ENCODE data around the gene TMEM52B.

The TMEM52B gene

GRCh38 chr12:10151621-10152020 lies 27.2 kb upstream of the TMEM52B start:
- H3K9ac ChIP-seq (ENCODE audit: low read length), result no peak overlapping the region
- H3K9me2 ChIP-seq (replicated peaks; ENCODE audit: insufficient read depth, low read length), result no peaks in the 10 kb centered on the region
- H3K27ac ChIP-seq (ENCODE audit: low read length), result no peak overlapping the region
- H3K4me2 ChIP-seq (ENCODE audit: low read depth, low read length), result no peak overlapping the region
- no peaks in the 10 kb centered on the region for H4K20me1 ChIP-seq (ENCODE audit: insufficient read depth, low read length)
- peaks cover 31% of the 10 kb centered on the region for H3K4me1 ChIP-seq (ENCODE audit: low read length)
- H3K4me3 ChIP-seq (ENCODE audit: low read length), result no peak overlapping the region
- peaks cover 25% of the 10 kb centered on the region for H3F3A ChIP-seq (ENCODE audit: insufficient read depth, low read length)
- H3K36me3 ChIP-seq (replicated peaks; ENCODE audit: insufficient read depth, low read length), result no peaks in the 10 kb centered on the region
- TF ChIP-seq CTCF (IDR thresholded peaks at IDR 0.05; ENCODE audit: low read length) (no peak), EZH2phosphoT487 (IDR thresholded peaks at IDR 0.05; ENCODE audit: low read length) (no peak), EZH2 (optimal IDR thresholded peaks at IDR 0.05; ENCODE audit: low read depth, low read length) (no peak)
- no peaks in the 10 kb centered on the region for H3K27me3 ChIP-seq (replicated peaks; ENCODE audit: insufficient read depth, low read length)
- no peaks in the 10 kb centered on the region for H3K79me2 ChIP-seq (ENCODE audit: low read length)
- no peak for DNase-seq
- no peak overlapping the region for H2AFZ ChIP-seq (ENCODE audit: low read length)
- H3K9me3 ChIP-seq (replicated peaks; ENCODE audit: insufficient read depth, low read length), result no peaks in the 10 kb centered on the region

GRCh38 chr12:10153271-10154144 lies 25.3 kb upstream of the TMEM52B start:
- Histone ChIP-seq H3F3A (ENCODE audit: insufficient read depth, low read length) (peaks cover 11% of the 10 kb centered on the region), H3K4me2 (ENCODE audit: low read depth, low read length) (peak overlapping the region; percentile 93), H3K27me3 (replicated peaks; ENCODE audit: insufficient read depth, low read length) (no peaks in the 10 kb centered on the region), H4K20me1 (ENCODE audit: insufficient read depth, low read length) (no peaks in the 10 kb centered on the region), H2AFZ (ENCODE audit: low read length) (peak overlapping the region; percentile 96), H3K79me2 (ENCODE audit: low read length) (no peaks in the 10 kb centered on the region), H3K4me3 (ENCODE audit: low read length) (peak overlapping the region; percentile 65), H3K9me3 (replicated peaks; ENCODE audit: insufficient read depth, low read length) (no peaks in the 10 kb centered on the region), H3K27ac (ENCODE audit: low read length) (no peak overlapping the region), H3K4me1 (ENCODE audit: low read length) (peaks cover 24% of the 10 kb centered on the region), H3K9me2 (replicated peaks; ENCODE audit: insufficient read depth, low read length) (no peaks in the 10 kb centered on the region), H3K9ac (ENCODE audit: low read length) (peak overlapping the region; percentile 50; the same call in 1 of the 2 replicates), H3K36me3 (replicated peaks; ENCODE audit: insufficient read depth, low read length) (no peaks in the 10 kb centered on the region)
- DNase-seq, result peak; percentile 71
- TF ChIP-seq EZH2 (optimal IDR thresholded peaks at IDR 0.05; ENCODE audit: low read depth, low read length), result no peak
- TF ChIP-seq EZH2phosphoT487 (IDR thresholded peaks at IDR 0.05; ENCODE audit: low read length), result no peak
- peak; percentile 78 for TF ChIP-seq CTCF (IDR thresholded peaks at IDR 0.05; ENCODE audit: low read length)

GRCh38 chr12:10154145-10154496 lies 24.7 kb upstream of the TMEM52B start:
- Histone ChIP-seq H3K4me2 (ENCODE audit: low read depth, low read length) (peak overlapping the region; percentile 93; the same call in 1 of the 2 replicates), H3K4me1 (ENCODE audit: low read length) (peaks cover 24% of the 10 kb centered on the region), H3K9ac (ENCODE audit: low read length) (no peak overlapping the region), H3K4me3 (ENCODE audit: low read length) (no peak overlapping the region), H3K9me3 (replicated peaks; ENCODE audit: insufficient read depth, low read length) (no peaks in the 10 kb centered on the region), H2AFZ (ENCODE audit: low read length) (no peak overlapping the region), H3K27ac (ENCODE audit: low read length) (no peak overlapping the region), H3F3A (ENCODE audit: insufficient read depth, low read length) (peaks cover 9% of the 10 kb centered on the region), H3K27me3 (replicated peaks; ENCODE audit: insufficient read depth, low read length) (no peaks in the 10 kb centered on the region), H3K79me2 (ENCODE audit: low read length) (no peaks in the 10 kb centered on the region), H3K36me3 (replicated peaks; ENCODE audit: insufficient read depth, low read length) (no peaks in the 10 kb centered on the region), H4K20me1 (ENCODE audit: insufficient read depth, low read length) (no peaks in the 10 kb centered on the region), H3K9me2 (replicated peaks; ENCODE audit: insufficient read depth, low read length) (no peaks in the 10 kb centered on the region)
- TF ChIP-seq EZH2phosphoT487 (IDR thresholded peaks at IDR 0.05; ENCODE audit: low read length) (no peak), EZH2 (optimal IDR thresholded peaks at IDR 0.05; ENCODE audit: low read depth, low read length) (no peak), CTCF (IDR thresholded peaks at IDR 0.05; ENCODE audit: low read length) (no peak)
- no peak for DNase-seq

Measured in MM.1S (cell line).